ENCODE data around the gene ARSD. TPM values are rescaled to one million over a fixed set of nuclear protein-coding genes. Genes with fewer than 3 reads are reported as not detected.
A peak's percentile ranks its signal among the peaks of the same experiment; 100 is the strongest.

The ARSD gene
- total RNA-seq, 1 donor from 2014 or later, result 91.9 TPM

DNA sequence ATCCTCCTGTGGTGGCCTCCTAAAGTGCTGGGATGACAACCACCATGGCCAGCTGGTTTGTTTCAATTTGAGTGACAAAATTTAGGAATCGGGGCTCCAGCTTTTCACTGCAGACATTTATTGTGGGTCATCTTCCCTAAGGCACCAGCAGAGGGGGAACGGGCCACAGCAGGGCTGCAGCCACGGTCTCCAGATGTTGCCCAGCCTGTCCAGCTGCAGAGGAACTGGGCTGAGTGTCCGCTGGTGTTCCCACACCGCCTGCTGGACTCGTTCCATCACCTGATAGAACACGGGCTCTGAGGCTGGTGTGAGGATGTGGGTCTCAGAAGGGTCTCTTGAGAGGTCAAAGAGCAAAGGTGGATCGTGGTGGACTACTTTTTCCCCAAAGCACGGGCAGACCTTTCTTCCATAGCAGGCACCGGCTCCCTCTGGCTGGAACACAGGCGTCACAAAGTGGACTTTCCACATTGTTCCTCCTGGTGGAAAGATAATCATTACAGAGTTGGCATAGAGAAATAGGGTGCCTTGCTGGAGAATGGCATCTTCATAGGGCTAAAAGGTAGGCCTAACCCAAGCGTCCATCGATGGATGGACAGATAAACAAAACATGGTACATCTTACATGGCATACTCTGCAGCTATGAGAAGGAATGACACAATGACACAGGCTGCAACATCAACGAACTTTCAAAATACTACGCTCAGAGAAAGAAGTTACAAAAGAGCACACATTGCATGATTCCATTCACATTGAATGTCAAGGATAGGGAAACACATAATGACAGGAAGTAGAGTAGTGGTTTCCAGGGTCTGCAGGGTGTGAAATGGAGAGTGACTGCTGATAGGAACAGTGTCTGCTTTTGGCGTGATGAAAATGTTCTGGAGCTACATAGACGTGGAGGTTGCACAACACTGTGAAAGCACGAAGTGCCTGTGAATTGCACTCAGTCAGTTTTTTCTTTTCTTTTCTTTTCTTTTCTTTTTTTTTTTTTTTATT is 5.9 kb upstream of the ARSD start:
- Histone ChIP-seq H3K4me3 (no peak overlapping the region), H3K36me3 (no peaks in the 10 kb centered on the region), H3K4me1 (no peaks in the 10 kb centered on the region), H3K27ac (no peak overlapping the region), H3K27me3 (no peaks in the 10 kb centered on the region), H3K9me3 (no peaks in the 10 kb centered on the region)
- intact Hi-C loops (cut with DNase I), result no loop called here
- TF ChIP-seq, protein P1, sequence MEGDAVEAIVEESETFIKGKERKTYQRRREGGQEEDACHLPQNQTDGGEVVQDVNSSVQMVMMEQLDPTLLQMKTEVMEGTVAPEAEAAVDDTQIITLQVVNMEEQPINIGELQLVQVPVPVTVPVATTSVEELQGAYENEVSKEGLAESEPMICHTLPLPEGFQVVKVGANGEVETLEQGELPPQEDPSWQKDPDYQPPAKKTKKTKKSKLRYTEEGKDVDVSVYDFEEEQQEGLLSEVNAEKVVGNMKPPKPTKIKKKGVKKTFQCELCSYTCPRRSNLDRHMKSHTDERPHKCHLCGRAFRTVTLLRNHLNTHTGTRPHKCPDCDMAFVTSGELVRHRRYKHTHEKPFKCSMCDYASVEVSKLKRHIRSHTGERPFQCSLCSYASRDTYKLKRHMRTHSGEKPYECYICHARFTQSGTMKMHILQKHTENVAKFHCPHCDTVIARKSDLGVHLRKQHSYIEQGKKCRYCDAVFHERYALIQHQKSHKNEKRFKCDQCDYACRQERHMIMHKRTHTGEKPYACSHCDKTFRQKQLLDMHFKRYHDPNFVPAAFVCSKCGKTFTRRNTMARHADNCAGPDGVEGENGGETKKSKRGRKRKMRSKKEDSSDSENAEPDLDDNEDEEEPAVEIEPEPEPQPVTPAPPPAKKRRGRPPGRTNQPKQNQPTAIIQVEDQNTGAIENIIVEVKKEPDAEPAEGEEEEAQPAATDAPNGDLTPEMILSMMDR (IDR thresholded peaks at IDR 0.05), result no peak
- no peak for DNase-seq (ENCODE audit: low spot score in 2 of 2)

DNA sequence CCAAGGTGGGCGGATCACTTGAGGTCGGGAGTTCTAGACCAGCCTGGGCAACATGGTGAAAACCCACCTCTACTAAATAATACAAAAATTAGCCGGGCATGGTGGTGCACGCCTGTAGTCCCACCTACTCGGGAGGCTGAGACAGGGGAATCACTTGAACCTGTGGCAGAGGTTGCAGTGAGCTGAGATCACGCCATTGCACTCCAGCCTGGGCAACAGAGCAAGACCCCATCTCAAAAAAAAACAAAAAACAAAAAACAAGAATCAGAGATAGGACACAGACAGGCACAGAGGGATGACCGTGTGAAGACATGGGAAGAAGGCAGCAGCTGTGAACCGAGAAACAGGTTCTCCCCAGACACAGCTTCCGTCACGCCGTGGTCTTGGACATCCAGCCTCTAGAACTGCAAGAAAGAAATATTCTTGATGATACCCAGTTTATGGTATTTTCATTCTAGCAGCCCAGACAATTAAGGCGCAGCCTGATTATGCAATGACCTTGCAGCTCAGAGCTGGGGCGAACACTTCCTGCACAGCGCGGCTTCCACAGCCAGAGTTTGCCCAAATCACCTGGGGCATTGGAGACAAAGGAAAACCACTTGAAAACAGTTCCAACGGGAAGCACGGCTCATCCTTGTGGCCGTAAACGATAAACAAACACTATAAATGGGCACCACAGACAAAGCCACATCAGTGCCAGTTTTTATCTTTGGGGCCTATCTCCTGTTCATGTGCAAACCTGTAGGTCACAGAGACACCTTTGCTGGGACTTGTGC is 4.2 kb upstream of the ARSD start:
- Histone ChIP-seq H3K4me3 (no peak overlapping the region), H3K9me3 (no peaks in the 10 kb centered on the region), H3K27ac (no peak overlapping the region), H3K27me3 (no peaks in the 10 kb centered on the region), H3K36me3 (no peaks in the 10 kb centered on the region), H3K4me1 (no peaks in the 10 kb centered on the region)
- intact Hi-C loops (cut with DNase I), result no loop called here
- no peak for DNase-seq (ENCODE audit: low spot score in 2 of 2)
- TF ChIP-seq, protein P1 (IDR thresholded peaks at IDR 0.05), result no peak

DNA sequence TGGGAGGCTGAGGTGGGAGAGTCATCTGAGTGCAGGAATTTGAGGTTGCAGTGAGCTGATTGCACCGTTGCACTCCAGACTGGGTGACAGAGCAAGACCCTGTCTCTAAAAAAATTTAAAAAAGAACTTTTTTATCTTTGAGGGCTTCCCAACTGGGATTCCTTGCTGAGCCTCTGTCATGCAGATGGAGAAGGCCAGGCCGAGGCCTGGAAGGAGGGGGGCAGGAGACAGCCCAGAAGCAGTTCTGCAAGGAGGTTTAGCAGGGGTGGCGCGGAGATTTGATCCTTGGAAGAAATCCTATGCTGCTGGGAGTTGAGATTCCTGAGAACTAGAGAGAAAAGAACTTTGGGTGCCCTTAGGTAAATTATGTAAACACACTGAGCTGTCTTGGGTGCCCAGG is 2.5 kb upstream of the ARSD start:
- TF ChIP-seq, protein P1 (IDR thresholded peaks at IDR 0.05), result no peak
- intact Hi-C loops (cut with DNase I), result no loop called here
- no peaks in the 10 kb centered on the region for H3K27me3 ChIP-seq

DNA sequence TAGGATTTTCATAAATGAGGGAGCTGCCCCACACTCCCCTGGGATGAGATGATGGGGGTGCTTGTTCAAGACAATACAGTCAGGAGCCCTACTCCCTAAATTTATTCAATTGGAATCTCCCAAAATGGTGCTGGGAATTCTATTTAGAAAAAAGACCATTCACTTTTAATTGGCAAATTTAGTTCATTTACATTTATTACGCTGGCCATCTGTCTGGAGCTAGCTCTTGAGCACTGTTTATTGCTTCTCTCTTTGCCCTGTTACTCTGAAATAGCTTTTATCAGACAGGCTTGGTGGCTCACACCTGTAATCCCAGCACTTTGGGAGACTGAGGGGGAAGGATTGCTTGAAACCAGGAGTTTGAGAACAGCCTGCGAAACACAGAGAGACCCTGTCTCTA is 2.0 kb upstream of the ARSD start:
- intact Hi-C loops (cut with DNase I), result no loop called here
- TF ChIP-seq, protein P1 (IDR thresholded peaks at IDR 0.05), result no peak

More for the DNA sequence above, 2.5 kb upstream of the ARSD start:
- H3K9me3 ChIP-seq, result no peaks in the 10 kb centered on the region
- H3K27ac ChIP-seq, result no peak overlapping the region
- no peaks in the 10 kb centered on the region for H3K36me3 ChIP-seq
- no peak overlapping the region for H3K4me3 ChIP-seq
- no peaks in the 10 kb centered on the region for H3K4me1 ChIP-seq
- DNase-seq (ENCODE audit: low spot score in 2 of 2), result no peak

DNA sequence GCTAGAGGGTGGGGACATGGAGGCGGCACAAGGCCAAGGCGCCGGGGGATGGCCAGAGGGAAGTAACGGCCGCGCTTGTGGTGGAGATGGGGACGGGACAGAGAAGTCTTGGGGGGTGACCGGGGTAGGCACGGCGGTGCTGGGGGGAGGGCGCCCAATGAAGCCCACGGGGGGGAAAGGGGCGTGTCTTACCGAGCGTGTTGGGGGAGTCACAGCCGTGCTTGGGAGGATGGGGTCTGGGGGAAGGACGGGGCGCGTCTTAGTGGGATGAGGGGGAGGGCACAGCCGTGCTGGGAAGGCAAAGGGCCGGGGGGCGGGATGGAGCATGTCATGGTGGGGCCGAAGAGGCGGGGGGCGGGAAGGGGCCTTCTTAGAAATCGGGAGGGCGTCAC is 952 bp downstream of the ARSD start:
- Histone ChIP-seq H3K4me1 (no peaks in the 10 kb centered on the region), H3K9me3 (no peaks in the 10 kb centered on the region), H3K36me3 (peaks cover 3% of the 10 kb centered on the region in 2 donors), H3K27ac (peak overlapping the region; percentile 97 to 99), H3K27me3 (no peaks in the 10 kb centered on the region), H3K4me3 (peak overlapping the region; percentile 83 to 92)
- intact Hi-C loops (cut with DNase I), result loop anchor here (1.0 to 5.0 kb wide), 7 partner anchors 236 to 1535 kb away; partner anchors contain the start of genes AKAP17A, CD99 and SLC25A6
- peak in 1 of 2 donors; percentile 24 for DNase-seq (ENCODE audit: low spot score in 2 of 2)
- TF ChIP-seq, protein P1 (IDR thresholded peaks at IDR 0.05), result no peak

More for the DNA sequence above, 2.0 kb upstream of the ARSD start:
- H3K27ac ChIP-seq, result no peak overlapping the region
- no peak overlapping the region for H3K4me3 ChIP-seq
- no peaks in the 10 kb centered on the region for H3K9me3 ChIP-seq
- H3K36me3 ChIP-seq, result no peaks in the 10 kb centered on the region
- no peak for DNase-seq (ENCODE audit: low spot score in 2 of 2)
- no peaks in the 10 kb centered on the region for H3K27me3 ChIP-seq
- no peaks in the 10 kb centered on the region for H3K4me1 ChIP-seq

All from ascending aorta (tissue), 2 donors.